Stimulated activated CD8-positive, alpha-beta memory T cell treated with anti-CD3 and anti-CD28 coated beads, Interleukin-15, amount 100 ng/mL, for 24 hours (primary cell): ENCODE results near the gene CFP.
A peak's percentile ranks its signal among the peaks of the same experiment; 100 is the strongest.
"Not testable (repeated sequence)": the region's sequence is repeated elsewhere in the genome, so short reads cannot be mapped to it uniquely, and the experiment has no call there.

Source experiments
- DNase-seq: peaks from one replicate; pipeline ENCODE4 v3.0.0-alpha.2; 2020; ENCODE audit warnings: low read depth

CFP gene

DNA sequence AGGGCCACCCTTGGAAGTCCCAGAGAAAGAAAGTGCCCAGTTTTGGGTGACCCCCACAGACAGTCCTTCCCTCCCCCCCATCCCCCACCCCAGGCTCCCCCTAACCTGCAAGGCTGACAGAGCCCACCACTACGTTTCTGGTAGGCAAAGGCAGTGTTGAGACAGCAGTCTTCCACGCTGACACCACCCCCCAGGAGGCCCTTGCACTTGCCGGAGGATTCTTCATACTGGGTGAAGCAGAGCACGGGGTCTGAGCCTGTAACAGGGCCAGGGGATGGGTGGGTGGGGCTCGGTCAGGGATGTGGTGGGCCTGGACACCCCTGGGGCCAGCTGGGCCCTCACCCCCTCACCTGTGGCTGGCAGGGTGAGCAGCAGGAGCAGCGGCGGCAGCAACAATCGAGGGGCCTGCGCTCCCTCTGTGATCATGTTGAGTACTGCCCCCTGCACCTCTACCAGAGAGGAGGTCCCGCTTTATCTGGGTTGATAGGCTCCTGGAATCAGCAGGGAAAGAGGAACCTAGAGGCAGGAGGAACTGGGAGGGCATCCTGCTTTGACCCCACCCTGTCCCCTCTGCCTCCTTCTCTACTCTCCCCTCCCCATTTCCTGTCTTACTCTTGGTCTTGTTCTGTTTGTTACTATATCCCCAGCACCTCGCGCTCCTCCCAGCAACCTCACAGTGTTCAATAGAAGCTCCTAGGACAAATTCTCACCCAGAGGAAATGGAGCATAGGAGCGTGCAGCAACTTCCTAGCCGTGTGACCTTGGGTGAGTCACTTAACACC, at the start of gene CFP:
Gene CFP, minus strand, starts transcription at position 512 of the 782 bp plus-strand sequence. Its CDS starts 86 bp downstream, at position 426.
- no peak for DNase-seq

GRCh38 chrX:47675959-47676859, 46.5 kb upstream of the CFP start:
- DNase-seq: not testable (repeated sequence)

GRCh38 chrX:47674776-47675175, 45.0 kb upstream of the CFP start:
- DNase-seq: no peak

DNA sequence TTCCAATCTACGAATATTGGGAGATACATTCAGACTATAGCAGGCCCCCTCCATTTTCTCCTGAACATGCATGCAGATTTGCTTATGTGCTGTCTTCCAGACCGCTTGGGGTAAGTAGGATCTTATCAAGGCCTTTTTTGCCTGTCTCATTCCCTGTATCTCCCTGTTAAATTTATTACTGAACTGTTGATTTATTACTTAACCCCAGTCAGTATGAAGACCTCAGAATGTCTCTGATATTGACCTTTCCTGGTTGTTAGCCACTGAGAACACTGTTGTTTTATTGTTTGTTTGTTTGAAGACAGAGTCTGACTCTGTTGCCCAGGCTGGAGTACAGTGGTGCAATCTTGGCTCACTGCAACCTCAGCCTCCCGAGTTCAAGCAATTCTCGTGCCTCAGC, 36.1 kb upstream of the CFP start:
- DNase-seq: not testable (repeated sequence)

DNA sequence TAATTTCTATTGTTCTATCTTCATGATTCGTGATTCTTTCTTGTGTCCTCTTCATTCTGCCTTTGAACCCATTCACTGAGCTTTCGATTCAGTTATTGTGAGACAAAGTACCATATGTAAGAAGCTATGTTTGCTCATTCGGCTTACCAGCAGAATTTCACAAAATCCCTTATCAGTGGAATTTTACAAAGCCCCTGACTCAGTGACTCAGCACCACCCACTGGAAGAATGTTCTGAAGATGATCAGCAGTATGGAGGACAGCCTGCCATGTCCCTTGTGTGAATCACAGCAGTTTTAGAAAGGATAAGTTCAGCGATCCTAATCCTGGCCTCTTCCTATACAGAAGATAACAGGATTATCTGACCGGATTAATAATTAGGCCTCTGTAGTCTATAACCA, 35.0 kb upstream of the CFP start:
- no peak for DNase-seq

- DNase-seq: no peak
These were observed 32.5 kb upstream of the CFP start for GRCh38 chrX:47662144-47662657.

GRCh38 chrX:47661539-47661938, 31.8 kb upstream of the CFP start:
- DNase-seq: no peak

GRCh38 chrX:47659421-47659726, 29.6 kb upstream of the CFP start:
- no peak for DNase-seq

- DNase-seq: peak; percentile 76
These were observed 29.1 kb upstream of the CFP start, which contains the start of gene UXT for GRCh38 chrX:47658684-47659420. Gene UXT, minus strand, starts transcription at chrX:47659180. Its CDS starts 253 bp downstream, at chrX:47658927.

- DNase-seq: no peak
These were observed 28.6 kb upstream of the CFP start for GRCh38 chrX:47658301-47658683.

DNA sequence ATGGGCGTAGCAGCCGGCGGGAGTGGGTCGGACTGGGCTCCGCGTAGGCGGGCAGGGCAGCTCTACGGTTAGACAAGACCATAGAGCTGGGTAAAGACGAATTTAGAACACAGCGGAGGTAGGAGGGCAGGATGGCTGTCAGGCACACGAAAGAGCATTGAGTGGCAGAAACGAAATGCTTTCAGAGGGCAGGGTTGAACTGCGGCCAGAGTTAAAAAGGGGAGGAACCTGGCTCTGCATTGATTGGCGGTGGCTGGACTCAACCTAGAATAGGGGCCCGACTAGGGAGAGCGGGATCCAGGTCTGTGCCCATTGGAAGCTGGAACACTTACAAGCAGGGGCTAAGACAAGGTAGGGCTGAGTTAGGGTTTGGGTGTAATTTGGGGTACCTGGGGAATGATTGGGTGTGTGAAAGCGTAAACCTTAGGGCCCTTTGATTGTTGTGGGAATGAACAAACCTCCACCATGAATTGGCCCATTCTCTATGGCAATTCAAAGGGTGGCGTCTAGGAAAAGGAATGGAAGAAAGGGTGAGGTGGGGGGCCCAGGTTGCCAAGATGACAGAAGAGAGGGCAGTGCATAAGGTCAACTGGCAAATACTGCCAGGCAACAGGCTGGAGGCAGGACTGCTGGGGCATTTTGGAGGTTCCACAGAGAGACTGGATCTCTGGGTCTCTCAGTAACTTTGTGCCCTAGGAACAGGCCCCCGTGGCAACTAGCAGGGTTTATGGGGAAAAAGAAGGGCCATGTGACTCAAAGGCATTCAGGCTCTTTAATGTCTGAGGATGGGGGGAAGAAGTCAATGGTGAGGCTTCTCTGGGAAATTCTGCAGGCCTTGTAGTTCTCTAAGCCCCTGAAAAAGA, 21.5 kb upstream of the CFP start:
- DNase-seq: no peak

DNA sequence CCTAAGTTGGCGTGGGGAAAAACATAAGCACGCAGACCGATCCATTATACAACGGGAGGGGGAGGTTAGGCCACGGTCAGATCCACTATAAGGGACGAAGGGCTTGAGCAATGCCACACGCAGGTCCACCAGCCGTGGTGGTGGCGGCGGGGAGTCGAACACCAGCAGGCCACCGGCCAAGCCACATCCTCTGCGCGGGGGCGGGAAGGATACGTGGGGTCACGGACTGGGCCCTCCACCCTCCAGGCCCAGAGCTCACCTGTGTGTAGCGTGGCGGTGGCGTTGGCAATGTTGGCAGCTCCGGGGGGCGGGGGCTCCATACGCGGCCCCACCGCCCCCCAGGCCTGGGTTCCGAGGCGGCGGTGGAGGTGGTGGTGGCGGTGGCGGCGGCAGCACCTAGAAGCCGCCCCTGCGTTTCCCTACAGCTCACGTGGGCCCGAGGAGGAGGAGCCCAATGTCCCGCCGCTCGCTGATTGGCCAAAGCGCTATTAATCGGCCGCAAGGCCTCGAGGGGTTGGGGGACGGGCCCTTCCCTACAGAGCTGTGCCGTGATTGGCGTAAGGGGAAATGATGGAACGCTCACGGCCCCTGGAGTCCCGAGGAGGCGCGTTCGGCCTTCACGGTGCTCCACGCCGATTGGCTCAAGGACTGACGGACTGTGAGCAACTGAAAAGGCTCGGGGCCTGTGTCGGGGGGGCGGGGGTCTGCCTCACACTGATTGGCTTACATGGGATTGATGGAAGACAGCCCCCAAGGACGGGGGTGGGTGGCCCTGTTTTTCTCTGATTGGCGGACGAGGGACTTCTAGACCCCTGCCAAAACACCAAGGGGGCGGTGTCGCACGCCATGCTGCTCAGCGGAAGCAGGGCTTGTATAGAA, 20.7 kb upstream of the CFP start, which contains the start of gene ELK1:
Gene ELK1, minus strand, starts transcription at position 400 of the 879 bp plus-strand sequence. CDS start 9,122 bp downstream, outside the sequence.
- peak; percentile 58 for DNase-seq

DNA sequence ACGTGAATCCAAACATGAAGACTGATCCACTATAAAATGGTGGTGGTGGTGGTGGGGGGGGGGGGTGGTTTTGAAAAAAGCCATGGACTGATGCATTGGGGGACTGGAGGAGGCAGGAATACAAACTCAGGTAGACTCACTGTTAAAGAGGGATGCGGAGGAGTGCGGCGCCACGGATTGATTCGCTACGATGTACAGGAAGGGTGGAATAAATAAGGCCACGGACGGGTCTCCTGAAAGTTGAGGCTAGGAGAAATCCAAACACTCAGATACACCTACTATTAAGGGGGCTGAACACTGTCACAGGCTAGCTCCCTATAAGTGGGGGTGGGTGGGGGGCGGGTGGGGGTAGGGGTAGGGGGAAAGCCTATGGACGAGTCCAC, 20.0 kb upstream of the CFP start:
- DNase-seq: no peak

- no peak for DNase-seq
These were observed 19.5 kb upstream of the CFP start for GRCh38 chrX:47649271-47649670.

DNA sequence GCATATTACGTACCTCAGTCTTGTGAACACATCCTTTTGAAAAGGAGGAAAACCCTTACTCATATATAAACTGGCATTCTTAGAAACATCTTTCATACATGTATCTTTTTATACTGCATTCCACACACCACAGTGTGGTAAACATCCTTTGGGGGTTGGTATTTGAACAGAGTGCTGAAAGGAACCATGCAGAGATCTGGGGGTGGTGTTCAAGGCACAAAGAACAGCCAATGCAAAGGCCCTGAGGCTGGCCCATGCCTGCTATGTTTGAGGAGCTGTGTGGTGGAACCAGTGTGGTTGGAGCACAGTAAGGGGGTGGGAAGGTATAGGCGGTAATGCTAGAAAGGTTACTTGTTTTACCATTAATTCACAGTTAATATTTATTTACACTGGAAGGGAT, 18.6 kb upstream of the CFP start:
- no peak for DNase-seq

GRCh38 chrX:47646636-47647035, 16.9 kb upstream of the CFP start:
- no peak for DNase-seq

DNA sequence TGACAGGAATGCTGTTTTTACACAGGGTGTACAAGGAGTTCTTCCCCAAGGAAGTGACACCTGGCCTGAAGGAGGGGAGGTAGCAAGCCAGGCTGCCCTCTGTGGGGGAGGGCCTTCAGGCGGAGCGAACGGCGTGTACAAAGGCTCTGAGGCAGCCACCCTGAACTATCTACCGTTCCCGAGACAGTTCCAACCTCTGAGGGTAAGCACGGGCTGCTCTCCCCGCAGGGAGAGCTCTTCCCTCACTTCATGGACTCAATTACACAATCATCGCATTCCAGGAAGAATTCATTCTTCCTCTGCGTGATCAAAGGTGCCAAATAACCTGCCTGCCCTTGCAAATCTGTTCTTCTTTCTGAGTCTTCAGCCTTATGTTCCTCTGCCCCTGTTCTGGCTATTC, 15.8 kb upstream of the CFP start:
- no peak for DNase-seq

DNA sequence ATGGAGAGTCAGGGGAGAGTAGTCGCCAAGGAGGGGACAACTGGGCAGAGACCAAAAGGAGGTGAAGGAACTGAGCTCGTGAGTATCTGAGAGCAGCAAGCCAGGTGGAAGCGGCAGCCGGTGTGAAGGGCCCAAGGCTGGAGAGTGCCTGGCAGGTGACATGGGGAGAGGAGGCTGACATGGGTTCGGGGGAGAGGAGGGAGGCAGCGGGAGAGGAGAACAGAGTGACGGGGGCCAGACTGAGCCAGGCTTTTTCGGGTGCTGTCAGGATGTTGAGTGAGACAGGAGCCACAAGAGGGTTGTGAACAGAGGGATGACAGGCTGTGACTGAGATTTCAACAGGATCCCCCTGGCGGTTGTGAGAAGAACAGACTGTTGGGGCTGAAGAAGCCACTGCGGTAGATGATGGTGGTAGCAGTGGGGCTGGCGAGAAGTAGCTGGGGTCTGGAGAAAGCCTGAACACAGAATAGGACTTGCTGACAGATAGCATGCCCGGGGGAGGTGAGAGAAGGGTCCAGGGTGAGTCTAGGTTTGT, 14.9 kb upstream of the CFP start:
- no peak for DNase-seq

GRCh38 chrX:47643926-47644325, 14.2 kb upstream of the CFP start:
- DNase-seq: no peak

DNA sequence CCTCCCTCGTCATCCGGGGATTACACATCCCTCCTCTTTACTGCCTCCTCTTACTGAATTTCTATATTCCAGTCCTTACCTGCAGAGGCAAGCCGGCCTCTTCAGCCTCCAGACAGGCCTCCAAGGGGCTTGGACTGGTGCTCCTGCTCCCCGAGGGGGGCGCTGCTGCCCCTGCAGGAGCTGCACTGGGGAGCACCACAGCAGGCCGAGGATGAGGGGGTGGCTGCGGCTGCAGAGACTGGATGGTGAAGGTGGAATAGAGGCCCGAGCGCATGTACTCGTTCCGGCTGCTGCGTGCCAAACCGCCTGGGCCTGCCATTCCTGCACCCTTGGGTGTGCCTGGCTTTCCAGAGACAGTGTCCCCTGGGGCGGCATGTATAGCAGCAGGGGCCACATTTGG, 9.1 kb upstream of the CFP start:
- no peak for DNase-seq
